Coronary artery (tissue), 2 donors: ENCODE results near the gene DENR.

Source experiments
- DNase-seq: peaks from one replicate; pipeline ENCODE4 v3.0.0-alpha.2; 2017; ENCODE audit warnings: low spot score
- H3K27ac ChIP-seq, 2 donors: fragments of 200-600 bp; sonication (generic); one replicate each; pipeline ENCODE4 v1.5.1; 2016 to 2019
- H3K4me3 ChIP-seq: fragments of 200-600 bp; sonication (generic); 2 replicates; pipeline ENCODE4 v1.5.1; 2016; ENCODE audit warnings: mild to moderate bottlenecking, moderate library complexity
- TF ChIP-seq, protein P1 (sequence below): fragments of 200-600 bp; sonication (generic); IDR thresholded peaks from one replicate; pipeline ENCODE4 v1.5.1; 2019; ENCODE audit warnings: antibody characterized with exemption

The DENR gene

GRCh38 chr12:122813310-122813713 is 60.7 kb downstream of the DENR start:
- H3K27ac ChIP-seq = no peak overlapping the region
- TF ChIP-seq, protein P1, sequence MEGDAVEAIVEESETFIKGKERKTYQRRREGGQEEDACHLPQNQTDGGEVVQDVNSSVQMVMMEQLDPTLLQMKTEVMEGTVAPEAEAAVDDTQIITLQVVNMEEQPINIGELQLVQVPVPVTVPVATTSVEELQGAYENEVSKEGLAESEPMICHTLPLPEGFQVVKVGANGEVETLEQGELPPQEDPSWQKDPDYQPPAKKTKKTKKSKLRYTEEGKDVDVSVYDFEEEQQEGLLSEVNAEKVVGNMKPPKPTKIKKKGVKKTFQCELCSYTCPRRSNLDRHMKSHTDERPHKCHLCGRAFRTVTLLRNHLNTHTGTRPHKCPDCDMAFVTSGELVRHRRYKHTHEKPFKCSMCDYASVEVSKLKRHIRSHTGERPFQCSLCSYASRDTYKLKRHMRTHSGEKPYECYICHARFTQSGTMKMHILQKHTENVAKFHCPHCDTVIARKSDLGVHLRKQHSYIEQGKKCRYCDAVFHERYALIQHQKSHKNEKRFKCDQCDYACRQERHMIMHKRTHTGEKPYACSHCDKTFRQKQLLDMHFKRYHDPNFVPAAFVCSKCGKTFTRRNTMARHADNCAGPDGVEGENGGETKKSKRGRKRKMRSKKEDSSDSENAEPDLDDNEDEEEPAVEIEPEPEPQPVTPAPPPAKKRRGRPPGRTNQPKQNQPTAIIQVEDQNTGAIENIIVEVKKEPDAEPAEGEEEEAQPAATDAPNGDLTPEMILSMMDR = no peak
- no peak for DNase-seq
- no peak overlapping the region for H3K4me3 ChIP-seq

DNA sequence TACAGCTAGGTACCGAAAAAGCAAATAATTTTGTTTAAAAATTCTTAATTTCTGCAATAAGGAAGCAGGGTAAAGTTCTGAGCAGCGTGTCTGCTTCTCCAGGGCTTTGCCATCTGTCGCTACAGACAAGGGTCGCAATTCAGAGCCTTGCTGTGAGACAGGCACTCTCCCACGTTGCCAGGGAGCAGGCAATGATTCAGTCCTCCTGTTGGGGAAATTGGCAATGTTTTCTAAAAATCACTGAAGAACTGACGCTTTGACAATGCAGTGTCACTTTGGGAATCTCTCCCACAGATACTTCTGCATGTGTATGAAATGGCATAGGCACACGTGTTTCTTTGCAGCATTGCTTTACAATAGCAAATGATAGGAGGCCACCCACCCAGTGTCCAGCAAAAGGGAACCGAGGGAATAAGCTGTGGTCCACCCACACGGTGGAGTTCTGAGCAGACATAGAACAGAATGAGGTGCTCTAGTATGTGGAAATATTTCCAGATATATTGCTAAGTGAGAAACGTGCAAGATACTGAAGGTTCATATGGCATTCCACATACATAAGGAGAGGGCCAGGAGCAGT is 66.7 kb downstream of the DENR start:
- TF ChIP-seq, protein P1 = no peak
- no peak for DNase-seq
- Histone ChIP-seq H3K4me3 (no peak overlapping the region), H3K27ac (no peak overlapping the region)

DNA sequence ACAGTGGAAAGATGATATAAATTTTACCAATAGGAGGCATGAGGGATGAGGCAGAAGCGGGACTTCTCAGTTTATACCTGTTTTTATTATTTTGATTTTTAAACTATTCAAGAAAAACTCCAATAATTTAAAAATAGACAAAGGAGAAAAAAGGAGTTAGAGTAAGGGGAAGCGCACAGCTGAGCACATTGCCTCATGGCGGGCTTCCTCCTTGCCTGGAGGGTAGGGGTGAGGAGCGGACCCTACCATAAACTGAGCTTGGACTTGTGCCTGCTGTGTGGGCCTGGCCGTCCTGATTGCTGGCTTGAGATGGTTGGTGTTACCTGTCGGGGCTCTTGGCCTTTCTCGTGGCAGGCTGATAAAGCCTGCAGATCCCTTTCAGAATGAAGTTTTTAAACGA is 67.5 kb downstream of the DENR start:
- TF ChIP-seq, protein P1 = no peak
- Histone ChIP-seq H3K4me3 (no peak overlapping the region), H3K27ac (no peak overlapping the region)
- DNase-seq = no peak
